ENCODE measurements around the gene HEPACAM2. TPM values are rescaled to one million over a fixed set of nuclear protein-coding genes. Genes with fewer than 3 reads are reported as not detected.

The HEPACAM2 gene
- under 0.01 TPM for total RNA-seq

GRCh38 chr7:93226310-93226709 lies at the start of gene HEPACAM2:
TSS of gene HEPACAM2 (minus strand) at chr7:93226469.
- FAIRE-seq = no peak
- DNase-seq (ENCODE audit: low spot score in 2 of 2) = no peak

GRCh38 chr7:93265220-93265619 lies 39.0 kb upstream of the HEPACAM2 start:
- DNase-seq (ENCODE audit: low spot score in 2 of 2) (no peak), FAIRE-seq (no peak)

GRCh38 chr7:93262535-93262934 lies 36.3 kb upstream of the HEPACAM2 start:
- no peak for FAIRE-seq

GRCh38 chr7:93258661-93259060 lies 32.4 kb upstream of the HEPACAM2 start:
- DNase-seq (ENCODE audit: low spot score in 2 of 2) (no peak), FAIRE-seq (no peak)

More at GRCh38 chr7:93262535-93262934, 36.3 kb upstream of the HEPACAM2 start:
- DNase-seq (ENCODE audit: low spot score in 2 of 2) = no peak

GRCh38 chr7:93249491-93250148 lies 23.4 kb upstream of the HEPACAM2 start:
- FAIRE-seq (no peak), DNase-seq (ENCODE audit: low spot score in 2 of 2) (no peak)

GRCh38 chr7:93245525-93246432 lies 19.5 kb upstream of the HEPACAM2 start:
- FAIRE-seq = peak; percentile 52
- no peak for DNase-seq (ENCODE audit: low spot score in 2 of 2)

GRCh38 chr7:93242106-93242505 lies 15.8 kb upstream of the HEPACAM2 start:
- no peak for FAIRE-seq
- no peak for DNase-seq (ENCODE audit: low spot score in 2 of 2)

- FAIRE-seq (no peak), DNase-seq (ENCODE audit: low spot score in 2 of 2) (no peak)
Observed at GRCh38 chr7:93239824-93240223, 13.6 kb upstream of the HEPACAM2 start.

GRCh38 chr7:93238748-93239147 lies 12.5 kb upstream of the HEPACAM2 start:
- no peak for DNase-seq (ENCODE audit: low spot score in 2 of 2)
- no peak for FAIRE-seq

GRCh38 chr7:93238131-93238530 lies 11.9 kb upstream of the HEPACAM2 start:
- FAIRE-seq (no peak), DNase-seq (ENCODE audit: low spot score in 2 of 2) (no peak)

GRCh38 chr7:93235541-93235940 lies 9.3 kb upstream of the HEPACAM2 start:
- FAIRE-seq = no peak
- no peak for DNase-seq (ENCODE audit: low spot score in 2 of 2)

GRCh38 chr7:93232673-93233018 lies 6.4 kb upstream of the HEPACAM2 start:
- DNase-seq (ENCODE audit: low spot score in 2 of 2) (no peak), FAIRE-seq (no peak)

- FAIRE-seq = peak; percentile 54
Observed at GRCh38 chr7:93231799-93232672, 5.8 kb upstream of the HEPACAM2 start, which contains the start of gene VPS50. TSS of gene VPS50 (plus strand) at chr7:93232366. CDS start at chr7:93232468, 102 bp downstream.

GRCh38 chr7:93231259-93231658 lies 5.0 kb upstream of the HEPACAM2 start:
- FAIRE-seq (no peak), DNase-seq (ENCODE audit: low spot score in 2 of 2) (no peak)

More at GRCh38 chr7:93231799-93232672, 5.8 kb upstream of the HEPACAM2 start, which contains the start of gene VPS50:
- DNase-seq (ENCODE audit: low spot score in 2 of 2) = peak; percentile 61 to 79

- DNase-seq (ENCODE audit: low spot score in 2 of 2) (peak in 1 of 2 donors; percentile 6), FAIRE-seq (peak; percentile 57)
Observed at GRCh38 chr7:93228302-93228701, 2.0 kb upstream of the HEPACAM2 start.

GRCh38 chr7:93219868-93220267 lies 6.4 kb downstream of the HEPACAM2 start:
- no peak for FAIRE-seq

GRCh38 chr7:93218997-93219827 lies 7.1 kb downstream of the HEPACAM2 start:
- FAIRE-seq (no peak), DNase-seq (ENCODE audit: low spot score in 2 of 2) (no peak)

More at GRCh38 chr7:93219868-93220267, 6.4 kb downstream of the HEPACAM2 start:
- no peak for DNase-seq (ENCODE audit: low spot score in 2 of 2)

GRCh38 chr7:93212881-93213280 lies 13.4 kb downstream of the HEPACAM2 start:
- FAIRE-seq = no peak
- no peak for DNase-seq (ENCODE audit: low spot score in 2 of 2)

GRCh38 chr7:93211228-93211818 lies 14.9 kb downstream of the HEPACAM2 start:
- FAIRE-seq (no peak), DNase-seq (ENCODE audit: low spot score in 2 of 2) (no peak)
